PC-3 (cell line): Measurements from ENCODE around the gene HIVEP3. TPM values are rescaled to one million over a fixed set of nuclear protein-coding genes. Genes with fewer than 3 reads are reported as not detected.
A peak's percentile ranks its signal among the peaks of the same experiment; 100 is the strongest.

Experiments
- ATAC-seq: fragments of 200-7000 bp; cut with Tn5 transposase; 2 replicates; pipeline ENCODE4 v1.9.1; 2020; ENCODE audit warnings: mild to moderate bottlenecking, moderate library complexity
- BruUV-seq: library from RNA; stranded (reverse); fragments of 400-500 nt; replicated peaks from 2 replicates; lab custom pipeline; 2021; lab: Mats Ljungman, UMichigan
- CTCF ChIA-PET: fragments of 300-600 bp; sonication (Branson Sonifier 250); formaldehyde crosslinking; loops from one replicate; lab custom pipeline; 2022; ENCODE audit warnings: antibody characterized with exemption; lab: Charles Lee
- POLR2A ChIA-PET: fragments of 300-600 bp; sonication (Branson Sonifier 250); formaldehyde crosslinking; loops from one replicate; lab custom pipeline; 2022; ENCODE audit warnings: antibody characterized with exemption; ENCODE audit not compliant: unreplicated experiment; lab: Charles Lee
- DNase-seq: peaks from one replicate; pipeline ENCODE4 v3.0.0-alpha.2; 2015
- H2AFZ ChIP-seq: fragments of 300-600 bp; sonication (generic); 2 replicates; pipeline ENCODE4 v1.6.0; 2016; ENCODE audit warnings: antibody characterized with exemption, low read length
- H3F3A ChIP-seq: fragments of 300-600 bp; sonication (generic); one replicate; pipeline ENCODE4 v1.6.0; 2017; ENCODE audit warnings: antibody characterized with exemption, low read length, control low read depth, mild to moderate bottlenecking; ENCODE audit not compliant: unreplicated experiment
- H3K27ac ChIP-seq: fragments of 300-600 bp; sonication (generic); 2 replicates; pipeline ENCODE4 v1.5.1; 2016; ENCODE audit warnings: mild to moderate bottlenecking, low read length
- H3K27me3 ChIP-seq: fragments of 300-600 bp; sonication (generic); 2 replicates; pipeline ENCODE4 v1.6.1; 2016; ENCODE audit warnings: low read length, mixed read lengths
- H3K36me3 ChIP-seq: fragments of 300-600 bp; sonication (generic); 2 replicates; pipeline ENCODE4 v1.6.1; 2016; ENCODE audit warnings: low read depth, mixed run types, low read length, mixed read lengths
- H3K4me1 ChIP-seq: fragments of 300-600 bp; sonication (generic); 2 replicates; pipeline ENCODE4 v1.5.1; 2016; ENCODE audit warnings: low read length; ENCODE audit not compliant: insufficient read depth
- H3K4me2 ChIP-seq: fragments of 300-600 bp; sonication (generic); 2 replicates; pipeline ENCODE4 v1.6.0; 2016; ENCODE audit warnings: low read length
- H3K4me3 ChIP-seq: fragments of 300-600 bp; sonication (generic); 2 replicates; pipeline ENCODE4 v1.5.1; 2016; ENCODE audit warnings: mild to moderate bottlenecking, low read length, mixed read lengths
- H3K79me2 ChIP-seq: fragments of 300-600 bp; sonication (generic); 2 replicates; pipeline ENCODE4 v1.6.1; 2017; ENCODE audit warnings: low read length, mixed read lengths
- H3K9ac ChIP-seq: fragments of 300-600 bp; sonication (generic); 2 replicates; pipeline ENCODE4 v1.6.0; 2016; ENCODE audit warnings: mild to moderate bottlenecking, low read length
- H3K9me2 ChIP-seq: fragments of 300-600 bp; sonication (generic); replicated peaks from 2 replicates; pipeline ENCODE4 v1.6.1; 2016; ENCODE audit warnings: mixed run types, low read length, mixed read lengths
- H3K9me3 ChIP-seq: fragments of 300-600 bp; sonication (generic); 2 replicates; pipeline ENCODE4 v1.6.1; 2016; ENCODE audit warnings: low read length, mixed read lengths
- H4K20me1 ChIP-seq: fragments of 300-600 bp; sonication (generic); 2 replicates; pipeline ENCODE4 v1.6.1; 2016; ENCODE audit warnings: low read length, mixed read lengths
- CTCF ChIP-seq: fragments of 300-600 bp; sonication (generic); conservative IDR thresholded peaks from 2 replicates; pipeline ENCODE4 v1.5.1; 2017; ENCODE audit warnings: antibody characterized with exemption, low read depth, mild to moderate bottlenecking, low read length
- EZH2 ChIP-seq: fragments of 300-600 bp; sonication (generic); IDR thresholded peaks from one replicate; pipeline ENCODE4 v1.6.1; 2017; ENCODE audit warnings: antibody characterized with exemption, mild to moderate bottlenecking, low read length; ENCODE audit not compliant: unreplicated experiment
- EZH2phosphoT487 ChIP-seq: fragments of 300-600 bp; sonication (generic); IDR thresholded peaks from 2 replicates; pipeline ENCODE4 v1.6.1; 2018; ENCODE audit warnings: mild to moderate bottlenecking, antibody characterized with exemption, low read length, borderline replicate concordance
- intact Hi-C: fragments of 100-400 bp; cut with micrococcal nuclease; formaldehyde crosslinking; loops from 2 replicates; pipeline ENCODE4 v1.9.0; 2023
- total RNA-seq: library from RNA; depleted of rRNA; stranded (reverse); fragments of >200 nt; gene quantifications from 2 replicates; pipeline ENCODE4 v1.2.3, GENCODE V29; 2014

The HIVEP3 gene
- total RNA-seq, 1 experiment from 2014 or later, result 9.8 TPM

- ChIA-PET POLR2A (no interaction called here), CTCF (interaction anchor here (0.5 kb wide), 1 partner anchor 571 kb away, joined by 5 read pairs; no protein-coding TSS in a partner anchor)
- H3K9me2 ChIP-seq, result no peaks in the 10 kb centered on the region
- H3K27me3 ChIP-seq, result no peaks in the 10 kb centered on the region
- H3K4me2 ChIP-seq, result no peak overlapping the region
- no peak overlapping the region for H3K9ac ChIP-seq
- TF ChIP-seq EZH2phosphoT487 (no peak), CTCF (no peak), EZH2 (no peak)
- no peaks in the 10 kb centered on the region for H3K9me3 ChIP-seq
- H3K79me2 ChIP-seq, result no peaks in the 10 kb centered on the region
- H3F3A ChIP-seq, result no peaks in the 10 kb centered on the region
- BruUV-seq, result no TSS peak
- no peak overlapping the region for H3K27ac ChIP-seq
- no peak for ATAC-seq
- no peaks in the 10 kb centered on the region for H4K20me1 ChIP-seq
- H2AFZ ChIP-seq, result no peak overlapping the region
- peaks cover 4% of the 10 kb centered on the region; the same call in 1 of the 2 replicates for H3K4me1 ChIP-seq
- intact Hi-C loops, result loop anchor here (5.0 to 10.0 kb wide), 3 partner anchors 88 to 598 kb away; no protein-coding TSS in a partner anchor
- DNase-seq, result no peak
- no peaks in the 10 kb centered on the region for H3K36me3 ChIP-seq
- H3K4me3 ChIP-seq, result no peak overlapping the region
These were observed 342.1 kb downstream of the HIVEP3 start for GRCh38 chr1:41576620-41577019.

GRCh38 chr1:41576206-41576605 is 342.5 kb downstream of the HIVEP3 start:
- TF ChIP-seq EZH2phosphoT487, result no peak
- TF ChIP-seq EZH2, result no peak
- H3K27ac ChIP-seq, result no peak overlapping the region
- CTCF ChIA-PET, result interaction anchor here (0.5 kb wide), 1 partner anchor 571 kb away, joined by 5 read pairs; no protein-coding TSS in a partner anchor
- no peaks in the 10 kb centered on the region for H3F3A ChIP-seq
- POLR2A ChIA-PET, result no interaction called here
- H3K4me1 ChIP-seq, result peaks cover 4% of the 10 kb centered on the region; the same call in 1 of the 2 replicates
- DNase-seq, result no peak
- no peak overlapping the region for H3K4me3 ChIP-seq
- no peaks in the 10 kb centered on the region for H3K27me3 ChIP-seq
- BruUV-seq, result no TSS peak
- no peaks in the 10 kb centered on the region for H3K36me3 ChIP-seq
- no peak overlapping the region for H3K9ac ChIP-seq
- H4K20me1 ChIP-seq, result no peaks in the 10 kb centered on the region
- no peaks in the 10 kb centered on the region for H3K9me2 ChIP-seq
- no peak overlapping the region for H2AFZ ChIP-seq
- H3K79me2 ChIP-seq, result no peaks in the 10 kb centered on the region
- peak; percentile 45 for ATAC-seq
- no peak overlapping the region for H3K4me2 ChIP-seq
- intact Hi-C loops, result loop anchor here (5.0 to 10.0 kb wide), 3 partner anchors 89 to 599 kb away; no protein-coding TSS in a partner anchor
- H3K9me3 ChIP-seq, result no peaks in the 10 kb centered on the region

GRCh38 chr1:41574842-41575241 is 343.9 kb downstream of the HIVEP3 start:
- Histone ChIP-seq H3K4me2 (no peak overlapping the region), H3K9me3 (no peaks in the 10 kb centered on the region), H3K4me1 (peaks cover 4% of the 10 kb centered on the region; the same call in 1 of the 2 replicates), H3K79me2 (no peaks in the 10 kb centered on the region), H3K4me3 (no peak overlapping the region), H3K9ac (no peak overlapping the region), H3K9me2 (no peaks in the 10 kb centered on the region), H3F3A (no peaks in the 10 kb centered on the region), H2AFZ (no peak overlapping the region), H3K27ac (no peak overlapping the region), H3K27me3 (no peaks in the 10 kb centered on the region), H3K36me3 (no peaks in the 10 kb centered on the region), H4K20me1 (no peaks in the 10 kb centered on the region)
- CTCF ChIA-PET, result no interaction called here
- no peak for ATAC-seq
- POLR2A ChIA-PET, result no interaction called here
- no TSS peak for BruUV-seq
- no peak for TF ChIP-seq CTCF
- TF ChIP-seq EZH2phosphoT487, result no peak
- no peak for TF ChIP-seq EZH2
- intact Hi-C loops, result loop anchor here (1.0 to 10.0 kb wide), 5 partner anchors 25 to 600 kb away; no protein-coding TSS in a partner anchor
- no peak for DNase-seq
